CD4-positive, alpha-beta T cell treated with Interleukin-12 subunit alpha and Interleukin-12 subunit beta, for 1 hour (primary cell): ENCODE measurements around the gene ARHGAP22.

Experiments
- DNase-seq: peaks from one replicate; pipeline ENCODE4 v3.0.0-alpha.2; 2020

ARHGAP22 gene

GRCh38 chr10:48632166-48632565, 27.3 kb upstream of the ARHGAP22 start:
- no peak for DNase-seq

- no peak for DNase-seq
These were observed 23.2 kb upstream of the ARHGAP22 start for GRCh38 chr10:48627984-48628609.

GRCh38 chr10:48626986-48627731, 22.3 kb upstream of the ARHGAP22 start:
- no peak for DNase-seq

- no peak for DNase-seq
These were observed 21.6 kb upstream of the ARHGAP22 start for GRCh38 chr10:48626447-48626846.

DNA sequence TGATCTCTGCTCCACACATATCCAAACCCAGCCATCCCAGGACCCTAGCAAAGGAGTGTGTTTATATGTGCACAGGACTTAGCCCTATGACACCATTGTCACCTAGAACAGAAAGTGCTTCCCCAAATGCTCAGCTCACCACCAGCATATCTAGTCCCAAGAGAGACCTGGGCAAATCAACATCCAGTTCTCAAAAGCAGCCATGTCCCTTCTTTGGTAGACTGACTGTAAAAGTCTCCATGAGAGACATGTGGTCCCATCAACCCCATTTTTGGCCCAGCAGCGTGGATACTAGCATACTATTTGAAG, 20.9 kb upstream of the ARHGAP22 start:
- no peak for DNase-seq

- no peak for DNase-seq
These were observed 18.8 kb upstream of the ARHGAP22 start for GRCh38 chr10:48623607-48624132.

DNA sequence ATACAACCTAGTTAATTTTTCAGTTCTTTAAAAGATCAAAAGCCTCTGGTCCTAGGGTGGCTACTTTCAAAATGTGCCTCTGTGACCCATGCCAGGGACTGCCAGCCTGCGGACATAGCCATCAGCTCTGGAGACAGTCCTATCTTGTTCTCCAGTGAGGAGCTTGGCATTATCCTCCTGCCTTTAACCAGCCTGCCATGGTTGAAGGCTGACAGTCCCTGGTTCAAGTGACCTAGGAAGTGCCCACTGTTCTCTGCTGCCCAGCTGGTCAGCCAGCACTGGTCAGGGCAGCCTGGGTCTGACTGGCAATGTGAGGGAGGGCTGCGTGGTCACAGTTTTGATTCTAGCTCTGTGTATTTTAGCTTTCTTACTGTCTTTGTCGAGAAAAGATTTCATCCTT, 18.1 kb upstream of the ARHGAP22 start:
- DNase-seq = no peak

DNA sequence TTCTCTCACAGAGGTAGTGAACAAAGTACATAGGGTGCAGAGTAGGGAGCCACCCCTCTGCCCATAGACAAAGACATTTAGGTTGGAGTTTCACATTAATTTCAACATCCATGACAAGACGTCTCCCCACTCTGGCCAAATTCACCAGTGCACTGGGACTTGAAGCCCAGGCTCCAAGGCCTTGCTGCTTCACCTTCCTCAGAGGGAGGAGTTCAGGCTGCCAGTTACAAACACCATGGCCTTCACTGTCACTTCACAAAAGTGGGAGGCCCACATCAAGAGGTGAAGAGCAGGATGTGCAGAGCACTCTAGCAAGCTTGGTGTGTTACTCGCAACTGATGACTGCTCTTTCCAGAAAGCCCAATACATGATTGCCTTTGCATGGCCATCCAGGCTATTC, 15.8 kb upstream of the ARHGAP22 start:
- no peak for DNase-seq

DNA sequence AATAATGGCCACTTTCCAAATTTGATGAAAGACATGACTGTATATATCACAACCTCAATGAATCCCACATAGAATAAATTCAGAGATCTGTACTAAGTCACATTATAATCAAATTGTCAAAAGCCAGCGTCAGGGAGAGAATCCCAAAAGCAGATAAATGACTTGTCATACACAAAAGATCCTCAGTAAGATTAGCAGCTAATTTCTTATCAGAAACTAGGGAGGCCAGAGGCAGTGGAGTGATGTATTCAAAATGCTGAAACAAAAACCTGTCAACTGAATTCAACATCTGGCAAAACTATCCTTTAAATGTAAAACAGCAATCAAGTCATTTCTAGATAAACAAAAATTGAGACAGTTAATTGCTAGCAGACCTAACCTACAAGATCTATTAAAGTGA, 11.6 kb upstream of the ARHGAP22 start:
- no peak for DNase-seq

DNA sequence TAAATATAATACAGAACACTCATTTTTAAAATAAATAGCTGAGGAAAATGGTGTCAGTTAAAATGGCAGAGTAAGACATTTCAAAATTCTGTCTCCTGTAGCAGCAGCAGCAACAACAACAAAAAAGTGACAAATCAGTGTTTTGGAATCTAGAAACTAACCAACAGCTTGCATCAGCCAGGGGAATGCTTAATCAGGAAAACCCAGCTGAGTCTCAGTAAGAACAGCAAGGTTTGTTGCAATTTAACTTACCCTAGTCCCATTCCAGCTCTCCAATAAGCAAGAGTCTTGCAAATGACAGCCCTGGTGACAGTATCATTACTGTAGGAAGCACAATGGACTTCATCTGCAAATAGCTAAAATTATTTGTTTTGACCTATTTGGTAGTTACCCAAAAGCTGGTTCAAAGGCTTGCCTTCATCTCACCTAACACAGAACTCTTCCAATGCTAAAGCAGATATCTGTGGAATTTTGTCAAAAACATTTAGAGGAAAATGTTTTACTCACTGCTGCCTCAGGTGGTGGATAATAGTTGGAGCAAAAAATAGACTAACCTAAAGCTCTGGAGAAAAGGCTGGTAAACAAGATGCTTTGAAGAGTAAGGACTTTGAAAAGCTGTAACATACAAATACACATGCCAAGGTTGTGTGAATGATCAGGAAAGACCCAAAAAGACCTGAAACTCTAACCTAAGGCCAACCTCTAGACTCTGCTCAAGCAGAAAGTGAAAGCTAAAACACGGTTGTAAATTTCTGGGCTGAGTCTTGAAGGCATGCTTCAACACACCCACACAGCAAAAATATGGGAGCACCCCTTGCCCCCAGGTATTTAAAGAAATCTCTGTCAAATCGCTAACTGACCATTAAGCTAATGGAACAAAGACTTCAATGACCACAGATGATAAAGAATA, 9.9 kb upstream of the ARHGAP22 start:
- DNase-seq = no peak

- no peak for DNase-seq
These were observed 8.1 kb upstream of the ARHGAP22 start for GRCh38 chr10:48613016-48613415.

DNA sequence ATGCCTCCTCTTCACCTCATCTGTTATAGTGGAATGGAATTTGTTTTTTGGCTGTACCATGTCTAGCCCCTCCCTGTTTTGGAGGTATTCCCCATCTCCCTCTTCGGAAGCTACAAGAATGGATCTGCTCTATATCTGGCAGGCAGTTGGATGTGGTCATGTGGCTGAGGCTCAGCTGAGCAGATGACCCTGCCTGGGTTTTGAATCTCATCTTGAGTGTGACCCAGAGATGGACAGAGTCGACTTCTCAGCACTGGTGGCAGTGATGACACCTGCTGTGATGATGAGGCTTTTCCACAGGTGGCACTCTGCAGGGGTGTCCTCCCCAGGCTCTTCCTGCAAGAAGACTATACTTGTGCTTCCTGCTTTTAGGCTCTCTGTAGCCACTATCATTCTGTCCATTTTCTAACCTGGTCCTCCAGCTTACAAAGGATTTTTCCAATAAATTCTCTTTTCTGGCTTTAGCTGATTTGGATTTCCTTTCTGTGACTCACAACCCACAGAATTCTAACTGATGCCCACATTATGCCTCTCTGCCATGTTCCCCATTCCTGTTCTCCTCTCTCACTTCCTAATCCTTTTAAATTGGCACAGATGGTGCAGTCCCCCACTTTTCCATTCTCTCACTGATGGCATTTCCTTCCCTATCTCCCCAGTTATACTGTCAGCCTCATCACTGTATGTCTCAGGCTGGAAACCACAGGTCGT, 7.5 kb upstream of the ARHGAP22 start:
- DNase-seq = no peak

- DNase-seq = no peak
These were observed 6.3 kb upstream of the ARHGAP22 start for GRCh38 chr10:48611133-48611532.

GRCh38 chr10:48610585-48611093, 5.8 kb upstream of the ARHGAP22 start:
- DNase-seq = no peak

DNA sequence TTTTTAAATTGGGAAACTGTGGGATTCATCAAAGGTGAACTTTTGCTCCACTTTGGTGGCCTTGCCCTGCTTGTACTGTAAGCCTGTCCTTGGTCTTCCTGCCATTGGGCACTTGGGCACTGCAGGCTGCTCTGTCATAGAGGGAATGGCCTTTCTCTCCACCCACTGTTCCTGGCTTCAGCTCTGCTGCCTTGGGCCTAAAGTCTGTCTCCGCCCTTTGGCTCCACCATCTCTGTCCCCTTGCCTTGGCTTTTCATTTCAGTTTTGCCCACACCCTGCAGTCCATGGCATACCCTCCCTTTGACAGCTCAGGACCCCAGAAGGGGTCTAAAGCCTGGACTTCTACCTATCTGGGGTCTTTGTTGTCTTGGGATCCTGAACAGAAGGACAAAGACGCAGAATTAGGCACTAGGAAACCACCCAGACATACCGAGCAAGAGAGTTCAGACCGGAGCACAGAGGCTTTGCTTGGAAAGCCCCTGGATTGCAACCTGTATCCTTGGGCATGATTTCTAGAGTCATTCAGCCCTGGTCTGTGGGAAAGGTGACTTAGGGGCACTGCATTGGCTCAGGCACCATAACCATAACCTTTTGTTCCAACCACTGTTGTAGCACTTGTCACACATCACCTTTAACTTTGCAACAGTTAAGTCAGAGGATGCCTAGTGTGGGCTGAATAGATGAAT, 5.2 kb upstream of the ARHGAP22 start:
- DNase-seq = no peak

GRCh38 chr10:48609441-48609840, 4.6 kb upstream of the ARHGAP22 start:
- DNase-seq = no peak

DNA sequence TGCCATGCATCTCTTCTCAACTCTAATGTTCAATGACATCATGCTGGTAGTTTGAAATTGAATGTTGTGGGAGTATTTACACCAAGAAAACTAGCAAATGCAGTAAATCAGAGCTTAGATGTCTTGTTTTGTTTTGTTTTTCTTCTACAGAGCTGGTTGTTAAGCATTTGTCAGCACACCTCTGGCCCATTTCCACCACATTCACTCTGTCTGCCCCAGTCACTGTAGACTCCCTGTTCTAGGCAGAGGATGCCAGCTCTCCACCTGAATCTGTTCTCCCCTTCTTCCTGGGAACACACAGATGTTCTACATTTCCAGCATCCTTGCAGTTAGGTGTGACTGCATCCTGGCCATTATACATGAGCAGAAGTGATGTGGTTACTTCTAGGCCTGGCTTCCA, 4.1 kb upstream of the ARHGAP22 start:
- no peak for DNase-seq

GRCh38 chr10:48608279-48608681, 3.4 kb upstream of the ARHGAP22 start:
- DNase-seq = peak; percentile 22

GRCh38 chr10:48607356-48608278, 2.7 kb upstream of the ARHGAP22 start:
- DNase-seq = no peak

- no peak for DNase-seq
These were observed 1.9 kb upstream of the ARHGAP22 start for GRCh38 chr10:48606530-48607355.
